MM.1S (cell line): ENCODE measurements around the gene ARF6.
"Not testable (repeated sequence)": the region's sequence is repeated elsewhere in the genome, so short reads cannot be mapped to it uniquely, and the experiment has no call there.

ENCODE experiments used
- CTCF ChIP-seq: fragments of 300-600 bp; sonication (generic); IDR thresholded peaks from 2 replicates; pipeline ENCODE4 v1.5.1; 2016; ENCODE audit warnings: antibody characterized with exemption, low read length, mixed read lengths
- EZH2 ChIP-seq: fragments of 300-600 bp; sonication (generic); optimal IDR thresholded peaks from 2 replicates; pipeline ENCODE3; 2017; ENCODE audit warnings: low read depth, mild to moderate bottlenecking, antibody characterized with exemption, low read length, mixed read lengths
- EZH2phosphoT487 ChIP-seq: fragments of 300-600 bp; sonication (generic); IDR thresholded peaks from 2 replicates; pipeline ENCODE4 v1.6.1; 2018; ENCODE audit warnings: antibody characterized with exemption, low read length

GRCh38 chr14:49896272-49896671, 3.4 kb downstream of the ARF6 start:
- not testable (repeated sequence) for TF ChIP-seq EZH2, CTCF, EZH2phosphoT487
